GM19099 (cell line): ENCODE data around the gene HNMT.
A peak's percentile ranks its signal among the peaks of the same experiment; 100 is the strongest.

ENCODE experiments used
- POLR2A ChIP-seq: IDR thresholded peaks from 3 replicates; pipeline ENCODE4 v1.6.1; 2011; ENCODE audit warnings: low read depth; ENCODE audit not compliant: insufficient read length; ENCODE audit errors: extremely low read depth

HNMT gene

DNA sequence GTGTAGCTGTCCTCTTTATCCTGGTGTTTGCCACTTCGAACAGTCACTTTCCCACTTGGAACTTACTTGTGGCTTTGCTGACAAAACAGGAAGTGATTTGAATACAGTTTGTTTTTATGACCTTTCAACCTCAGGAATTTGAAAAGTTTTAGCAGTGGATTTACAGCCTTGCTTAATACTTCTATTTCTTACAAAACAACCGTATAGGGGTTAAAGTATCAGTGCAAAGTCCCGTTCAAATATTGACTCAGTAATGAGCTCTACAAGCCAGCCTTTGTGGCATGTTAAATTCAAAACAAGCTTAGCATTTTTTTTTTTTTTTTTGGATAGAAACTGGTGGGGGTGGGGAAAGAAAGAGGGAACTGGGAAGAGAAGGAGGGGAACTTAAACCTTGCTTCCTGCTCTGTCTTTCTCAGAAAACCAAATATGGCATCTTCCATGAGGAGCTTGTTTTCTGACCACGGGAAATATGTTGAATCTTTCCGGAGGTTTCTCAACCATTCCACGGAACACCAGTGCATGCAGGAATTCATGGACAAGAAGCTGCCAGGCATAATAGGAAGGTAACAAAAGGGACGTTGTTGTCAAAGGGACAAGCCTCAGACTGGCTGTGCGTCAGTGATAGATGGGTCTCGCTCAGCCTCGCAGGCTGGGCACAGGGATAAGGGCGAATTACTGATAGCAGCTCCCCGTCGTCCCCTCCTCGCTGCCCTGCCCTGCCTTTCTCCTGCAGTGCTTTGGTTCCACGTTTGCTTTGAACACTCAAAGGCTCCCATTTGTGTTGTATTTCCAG lies at the start of gene HNMT:
Gene HNMT, plus strand, starts transcription at position 408 of the 793 bp plus-strand sequence. Its CDS starts 19 bp downstream, at position 427.
- TF ChIP-seq POLR2A: peak; percentile 26

DNA sequence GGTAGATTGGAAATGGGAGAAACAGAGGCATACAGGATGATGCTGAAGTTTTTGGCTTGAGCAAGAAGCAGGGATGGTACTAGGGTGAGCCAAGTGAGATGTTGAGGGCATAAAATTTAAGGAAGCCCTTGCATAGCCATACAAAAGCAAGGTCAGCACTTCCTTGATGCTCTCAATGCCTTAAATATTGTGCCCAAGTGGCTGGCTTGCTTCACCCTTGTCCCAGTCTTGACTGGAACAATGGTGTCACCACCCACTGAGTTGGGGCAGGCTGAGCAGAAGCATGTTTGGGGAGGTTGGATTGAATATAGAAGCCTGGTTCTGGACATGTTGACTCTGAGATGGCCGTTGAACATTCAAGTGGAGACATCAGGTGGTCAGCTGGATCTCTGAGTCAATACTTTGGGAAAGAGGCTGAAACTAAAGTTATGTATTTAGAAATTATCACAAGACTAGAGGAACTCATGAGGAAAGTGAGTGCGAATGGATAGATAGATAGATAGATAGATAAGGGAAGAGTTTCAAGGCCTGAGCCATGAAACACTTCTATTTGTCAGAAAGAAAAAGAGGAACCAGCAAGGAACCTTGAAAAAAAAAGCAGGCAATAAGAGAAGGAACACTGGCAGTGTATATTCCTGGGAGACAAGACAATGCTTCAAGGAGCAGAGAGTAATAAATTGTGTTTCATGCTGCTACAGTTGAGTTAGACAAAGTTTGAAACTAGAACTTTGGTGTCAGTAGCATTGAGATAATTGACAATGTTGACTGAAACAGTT lies 43.0 kb upstream of the HNMT start:
- no peak for TF ChIP-seq POLR2A

DNA sequence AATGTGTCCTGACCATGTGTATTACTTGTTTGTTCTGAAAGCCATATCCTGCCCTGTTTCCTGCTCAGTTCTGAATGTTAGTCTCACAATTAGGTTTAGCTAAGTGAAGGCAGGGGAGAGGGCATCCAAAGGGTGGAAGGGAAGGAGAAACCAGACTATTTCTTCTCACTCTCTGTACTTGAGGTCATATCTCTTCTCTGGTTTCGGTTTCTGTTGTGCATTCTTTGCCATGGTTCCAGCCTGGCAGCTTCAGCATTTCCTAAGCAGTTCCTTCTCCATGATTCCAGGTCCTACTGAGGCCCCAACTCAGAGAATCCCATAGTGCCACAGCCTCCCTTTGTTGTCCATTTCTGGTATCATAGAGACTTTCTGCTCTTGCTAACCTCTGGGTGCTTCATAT lies 40.3 kb upstream of the HNMT start:
- no peak for TF ChIP-seq POLR2A

DNA sequence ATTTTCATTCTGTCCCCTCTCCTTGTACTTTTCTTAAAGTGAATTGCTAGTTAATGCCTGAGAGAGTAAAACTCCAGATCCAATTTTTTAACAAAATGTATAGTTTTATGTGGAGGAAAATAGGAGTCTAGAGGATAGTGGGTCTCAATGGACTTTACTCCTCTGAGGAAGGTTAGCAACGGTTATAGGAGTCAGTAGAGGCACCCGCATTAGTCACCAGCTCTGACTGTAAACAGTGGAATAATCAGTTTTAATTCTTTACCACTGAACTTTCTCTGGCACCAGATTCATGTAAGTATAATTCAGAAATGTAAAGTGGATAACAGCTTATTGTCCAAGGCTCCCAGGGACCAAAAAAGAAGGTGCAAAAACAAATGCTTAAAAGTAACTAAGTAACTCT lies 38.7 kb upstream of the HNMT start:
- TF ChIP-seq POLR2A: no peak

DNA sequence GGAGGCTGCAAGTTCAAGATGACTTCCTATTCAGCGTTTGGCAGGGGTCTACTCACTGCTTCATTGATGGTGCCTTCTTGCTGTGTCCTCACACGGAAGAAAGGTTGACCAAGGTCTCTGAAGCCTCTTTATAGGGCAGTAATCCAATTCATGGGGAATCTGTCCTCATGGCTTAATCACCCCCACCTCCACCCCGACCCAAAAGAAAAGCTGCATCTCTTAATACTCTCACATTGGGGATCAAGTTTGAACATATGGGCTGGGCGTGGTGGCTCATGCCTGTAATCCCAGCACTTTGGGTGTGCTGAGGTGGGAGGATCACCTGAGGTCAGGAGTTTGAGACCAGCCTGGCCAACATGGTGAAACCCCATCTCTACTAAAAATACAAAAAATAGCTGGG lies 36.4 kb upstream of the HNMT start:
- TF ChIP-seq POLR2A: no peak

DNA sequence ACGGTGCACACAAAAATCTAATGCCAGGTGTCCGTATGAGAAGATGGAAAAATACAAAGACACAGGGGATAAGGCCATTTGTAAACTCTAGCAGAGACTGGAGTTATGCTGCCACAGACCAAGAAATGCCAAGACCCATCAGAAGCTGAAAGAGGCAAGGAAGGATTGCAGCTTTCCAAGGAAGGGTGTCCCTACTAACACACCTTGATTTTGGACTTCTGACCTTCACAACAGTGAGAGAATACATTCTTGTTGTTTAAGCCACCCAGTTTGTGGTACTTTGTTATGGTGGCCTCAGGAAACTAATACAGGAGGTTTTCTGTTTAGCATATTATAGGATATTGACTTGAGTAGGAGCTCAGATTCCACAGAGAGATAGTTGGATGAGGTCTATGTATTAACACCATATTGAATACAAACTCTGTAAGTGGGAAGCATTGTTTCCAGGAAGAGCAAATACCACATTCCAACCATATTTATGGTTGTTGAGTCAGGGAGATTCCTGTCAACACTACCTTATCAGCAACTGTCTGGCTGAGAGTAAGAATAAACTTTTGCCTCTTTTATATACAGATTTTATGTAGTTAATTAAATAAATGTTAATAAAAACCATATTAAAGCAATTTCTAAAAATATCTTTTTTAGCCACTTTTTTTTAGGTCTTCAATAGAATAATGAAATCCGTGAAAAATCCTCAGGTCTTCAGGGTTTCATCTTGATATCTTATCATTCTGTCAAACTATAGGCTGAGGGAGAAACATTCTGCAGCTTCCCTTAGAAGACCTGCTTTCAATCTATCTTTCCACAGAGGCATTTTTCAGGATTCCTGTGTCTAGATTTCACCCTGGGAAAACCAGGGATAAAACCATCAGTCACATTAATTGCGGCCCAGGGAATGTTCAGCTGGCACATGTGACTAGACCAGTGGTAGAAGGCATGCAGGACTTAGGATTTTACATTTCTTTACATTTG lies 35.4 kb upstream of the HNMT start:
- no peak for TF ChIP-seq POLR2A

DNA sequence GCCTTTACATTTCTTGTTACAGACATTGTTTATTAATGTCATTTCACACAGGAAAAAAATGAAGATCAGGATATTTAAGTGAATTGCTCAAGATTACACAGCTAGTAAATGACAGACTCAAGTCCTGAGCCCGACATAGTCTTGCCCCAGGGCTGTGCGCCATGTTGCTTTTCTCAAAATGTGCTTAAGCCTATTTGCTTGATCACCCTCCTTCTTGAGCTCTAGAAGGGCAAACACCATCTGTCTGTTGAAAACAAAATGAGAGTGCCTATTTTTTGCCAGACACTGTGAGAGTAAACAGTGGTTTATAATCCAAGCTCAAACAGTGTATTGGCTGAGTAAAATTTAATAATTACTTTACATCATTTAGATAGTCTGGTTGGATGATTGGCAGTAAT lies 34.8 kb upstream of the HNMT start:
- TF ChIP-seq POLR2A: no peak

DNA sequence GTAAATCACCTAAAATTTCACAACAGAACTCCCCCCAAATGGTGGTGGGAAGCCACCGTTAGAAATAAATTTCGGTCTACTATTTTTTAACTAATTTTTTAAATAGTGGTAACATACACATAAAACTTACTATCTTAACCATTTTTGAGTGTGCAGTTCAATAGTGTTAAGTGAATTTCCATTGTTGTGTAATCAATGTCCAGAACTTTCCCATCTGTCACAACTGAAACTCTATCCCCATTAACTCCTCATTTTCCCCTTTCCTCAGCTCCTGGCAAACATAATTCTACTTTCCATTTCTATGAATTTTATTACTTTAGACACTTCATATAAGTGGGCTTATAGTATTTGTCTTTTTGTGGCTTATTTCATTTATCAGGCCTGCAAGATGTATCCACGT lies 34.1 kb upstream of the HNMT start:
- TF ChIP-seq POLR2A: no peak

DNA sequence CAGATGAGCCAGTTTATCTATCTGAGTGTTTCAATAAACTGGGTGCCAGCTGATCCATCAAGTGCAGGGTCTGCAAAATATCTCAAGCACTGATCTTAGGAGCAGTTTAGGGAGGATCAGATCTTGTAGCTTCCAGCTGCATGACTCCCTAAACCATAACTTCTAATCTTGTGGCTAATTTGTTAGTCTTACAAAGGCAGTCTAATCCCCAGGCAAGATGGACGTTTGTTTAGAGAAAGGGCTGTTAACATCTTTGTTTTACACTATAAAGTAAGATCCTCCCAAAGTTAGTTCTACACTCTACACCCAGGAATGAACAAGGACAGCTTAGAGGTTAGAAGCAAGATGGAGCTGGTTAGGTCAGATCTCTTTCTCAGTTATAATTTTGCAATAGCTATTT lies 28.7 kb upstream of the HNMT start:
- TF ChIP-seq POLR2A: no peak

DNA sequence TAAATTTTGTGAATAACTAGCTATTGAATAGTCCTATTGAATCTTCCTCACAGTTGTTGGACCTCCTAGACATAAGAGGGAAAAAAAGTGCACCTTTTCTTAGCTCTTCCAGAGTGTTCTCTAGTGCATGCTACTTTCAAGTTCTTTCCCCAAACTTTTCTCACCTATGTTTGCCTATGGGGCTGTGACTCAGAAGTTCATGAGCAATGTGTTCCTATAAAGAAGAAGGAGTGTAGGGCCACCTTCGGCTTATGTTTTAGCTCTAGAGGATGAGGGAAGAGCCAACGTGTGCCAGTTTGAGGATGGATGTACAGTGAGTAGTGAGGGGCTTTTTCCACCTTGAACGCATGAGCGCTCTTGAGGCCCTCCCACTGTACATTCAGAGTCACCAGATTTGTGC lies 27.0 kb upstream of the HNMT start:
- TF ChIP-seq POLR2A: no peak

DNA sequence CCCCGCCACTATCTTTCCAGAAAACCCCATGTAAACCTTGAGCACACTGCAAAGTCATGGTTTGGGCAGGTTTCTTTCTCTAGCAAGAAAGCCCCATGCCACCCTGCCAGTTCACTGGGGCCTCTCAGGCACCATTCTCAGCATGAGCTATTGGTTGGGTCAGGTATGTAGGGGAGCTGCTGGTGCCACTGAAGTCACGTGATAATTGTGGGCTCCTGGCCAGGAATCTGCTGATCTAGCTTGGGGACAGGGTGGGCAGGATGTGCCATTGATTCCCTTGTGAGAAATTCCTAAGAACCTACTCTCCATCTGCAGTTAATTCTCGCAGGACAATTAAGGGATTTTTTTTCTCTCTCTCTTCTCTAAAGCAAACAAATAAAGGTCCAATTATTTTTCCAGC lies 26.5 kb upstream of the HNMT start:
- no peak for TF ChIP-seq POLR2A

DNA sequence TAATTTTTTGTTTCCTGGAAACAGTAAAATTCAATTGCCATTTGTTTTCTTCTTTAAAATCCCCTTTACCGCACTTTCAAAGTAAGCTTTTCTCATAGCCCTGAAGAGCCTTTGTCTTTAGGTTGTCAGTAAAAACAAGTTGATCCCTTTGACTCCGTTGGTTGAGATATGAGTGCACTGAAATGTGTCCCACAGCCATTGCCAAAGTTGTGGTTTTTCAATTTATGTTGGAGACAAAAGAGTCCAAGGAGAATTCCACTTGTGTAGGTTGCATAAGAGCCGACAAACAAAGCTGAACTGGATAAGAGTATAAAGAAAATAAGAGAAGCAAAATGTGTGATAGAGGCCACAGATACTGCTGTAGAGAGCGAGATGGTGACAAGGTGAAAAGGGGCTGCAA lies 26.1 kb upstream of the HNMT start:
- no peak for TF ChIP-seq POLR2A

DNA sequence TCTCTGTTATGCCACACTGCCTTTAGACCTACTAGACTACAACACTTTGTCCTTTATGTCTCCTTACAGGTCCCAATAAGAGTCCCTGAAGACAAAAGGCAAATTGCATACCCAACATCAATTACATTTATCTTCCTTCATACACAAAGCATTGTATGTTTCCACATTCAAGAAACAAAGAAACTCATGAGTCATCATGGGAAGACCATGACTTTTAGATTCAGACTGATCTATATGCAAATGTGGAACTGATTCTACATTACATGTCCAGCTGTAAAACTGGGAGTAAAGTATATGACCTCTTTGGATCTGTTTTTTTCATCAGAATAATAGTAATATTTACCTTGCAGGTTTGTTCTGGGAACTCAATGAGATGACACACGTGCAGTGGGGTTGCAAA lies 25.2 kb upstream of the HNMT start:
- TF ChIP-seq POLR2A: no peak

DNA sequence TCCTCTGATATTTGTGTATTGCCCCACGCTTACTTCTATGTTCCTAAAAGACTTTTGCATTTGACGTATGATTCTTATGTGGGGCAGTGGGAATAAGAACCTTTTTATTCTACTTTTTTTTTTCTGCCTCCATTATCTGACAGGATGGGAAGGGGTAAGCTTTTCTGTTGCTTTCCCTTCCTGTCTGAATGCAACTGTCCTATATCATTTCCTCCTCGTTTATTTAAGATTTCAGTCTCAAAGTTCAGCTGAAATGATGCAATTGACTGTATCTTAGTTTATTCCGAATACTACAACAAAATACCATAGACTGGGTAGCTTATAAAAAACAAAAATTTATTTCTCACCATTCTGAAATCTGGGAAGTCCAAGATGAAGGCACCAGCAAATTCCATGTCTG lies 24.1 kb upstream of the HNMT start:
- no peak for TF ChIP-seq POLR2A
